GM12873 (cell line): ENCODE data around the gene SPTLC3.

ENCODE experiments used
- TF ChIP-seq, protein P1 (sequence below): IDR thresholded peaks from 2 replicates; pipeline ENCODE4 v1.5.1; 2012; ENCODE audit warnings: low read depth, mild to moderate bottlenecking, moderate library complexity, low read length, control low read depth; ENCODE audit not compliant: insufficient read depth; ENCODE audit errors: missing control alignments

Gene SPTLC3

GRCh38 chr20:13207016-13207415 is 198.2 kb downstream of the SPTLC3 start:
- TF ChIP-seq, protein P1, sequence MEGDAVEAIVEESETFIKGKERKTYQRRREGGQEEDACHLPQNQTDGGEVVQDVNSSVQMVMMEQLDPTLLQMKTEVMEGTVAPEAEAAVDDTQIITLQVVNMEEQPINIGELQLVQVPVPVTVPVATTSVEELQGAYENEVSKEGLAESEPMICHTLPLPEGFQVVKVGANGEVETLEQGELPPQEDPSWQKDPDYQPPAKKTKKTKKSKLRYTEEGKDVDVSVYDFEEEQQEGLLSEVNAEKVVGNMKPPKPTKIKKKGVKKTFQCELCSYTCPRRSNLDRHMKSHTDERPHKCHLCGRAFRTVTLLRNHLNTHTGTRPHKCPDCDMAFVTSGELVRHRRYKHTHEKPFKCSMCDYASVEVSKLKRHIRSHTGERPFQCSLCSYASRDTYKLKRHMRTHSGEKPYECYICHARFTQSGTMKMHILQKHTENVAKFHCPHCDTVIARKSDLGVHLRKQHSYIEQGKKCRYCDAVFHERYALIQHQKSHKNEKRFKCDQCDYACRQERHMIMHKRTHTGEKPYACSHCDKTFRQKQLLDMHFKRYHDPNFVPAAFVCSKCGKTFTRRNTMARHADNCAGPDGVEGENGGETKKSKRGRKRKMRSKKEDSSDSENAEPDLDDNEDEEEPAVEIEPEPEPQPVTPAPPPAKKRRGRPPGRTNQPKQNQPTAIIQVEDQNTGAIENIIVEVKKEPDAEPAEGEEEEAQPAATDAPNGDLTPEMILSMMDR: no peak

GRCh38 chr20:13211956-13212618 is 203.3 kb downstream of the SPTLC3 start:
- TF ChIP-seq, protein P1: no peak

- TF ChIP-seq, protein P1: no peak
These were observed 204.0 kb downstream of the SPTLC3 start for GRCh38 chr20:13212750-13213149.

DNA sequence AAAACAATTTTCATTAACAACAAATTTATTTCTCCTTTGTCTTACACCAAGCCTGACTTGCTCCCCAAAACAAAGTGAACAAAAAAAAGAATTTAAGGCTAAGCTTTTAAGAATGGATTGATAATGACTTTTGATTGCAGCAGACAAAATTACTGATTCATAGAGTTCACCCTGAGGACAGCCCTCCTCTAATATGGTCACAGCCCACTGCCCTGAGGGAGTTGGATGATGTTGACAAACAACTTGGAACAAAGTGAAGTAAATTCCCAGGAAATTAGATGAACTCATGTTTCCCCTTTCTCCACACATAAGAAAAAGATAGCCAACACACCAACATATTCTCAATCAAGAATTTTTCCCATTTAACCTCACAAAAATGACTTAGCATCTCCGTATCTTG is 204.6 kb downstream of the SPTLC3 start:
- TF ChIP-seq, protein P1: no peak

- TF ChIP-seq, protein P1: no peak
These were observed 207.8 kb downstream of the SPTLC3 start for GRCh38 chr20:13216533-13216932.
